GM18861 (cell line): ENCODE results near the gene BRD3OS.
A peak's percentile ranks its signal among the peaks of the same experiment; 100 is the strongest.

Experiments used
- ATAC-seq: cut with Tn5 transposase; IDR thresholded peaks from one replicate; pipeline ENCODE4 v1.9.1; 2021; ENCODE audit not compliant: unreplicated experiment

The BRD3OS gene

DNA sequence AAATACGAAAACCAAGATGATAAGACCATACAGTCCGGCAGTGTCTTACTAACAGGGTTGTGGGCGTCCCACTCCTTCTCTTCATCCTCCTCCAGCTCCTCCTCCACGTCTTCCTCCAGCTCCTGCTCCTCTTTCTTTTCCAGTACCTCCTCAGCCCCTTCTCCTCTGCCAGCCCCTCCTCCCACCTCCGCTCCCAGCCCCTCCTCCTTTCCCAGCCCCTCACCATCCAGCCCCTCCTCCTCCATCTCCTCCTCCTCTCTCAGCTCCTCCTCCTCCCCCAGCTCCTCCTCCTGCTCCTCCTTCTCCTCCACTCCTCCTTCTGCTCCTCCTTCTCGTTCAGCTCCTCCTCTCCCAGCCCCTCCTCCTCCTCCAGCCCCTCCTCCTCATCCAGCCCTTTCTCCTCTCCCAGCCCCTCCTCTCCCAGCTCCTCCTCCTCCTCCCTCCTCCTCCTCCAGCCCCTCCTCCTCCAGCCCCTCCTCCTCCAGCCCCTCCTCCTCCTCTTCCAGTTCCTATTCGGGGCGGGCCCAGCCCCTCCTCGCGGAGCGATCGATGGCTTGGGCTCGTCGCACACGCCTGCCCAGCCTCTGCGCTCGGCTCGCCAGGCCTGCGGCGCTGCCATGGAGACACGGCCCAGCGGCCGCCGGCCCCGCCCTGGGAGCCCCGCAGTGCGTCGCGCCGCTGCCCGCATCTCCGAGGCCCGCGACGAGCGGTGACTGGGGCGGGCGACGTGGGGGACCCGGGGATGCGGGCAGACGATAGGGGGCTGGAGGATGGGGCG, at the start of gene BRD3OS:
BRD3OS (plus strand) TSS at position 654 of the 778 bp plus-strand sequence. CDS start 1,267 bp downstream, outside the sequence.
- peak; percentile 71 for ATAC-seq

- ATAC-seq = no peak
These were observed 49.8 kb upstream of the BRD3OS start for GRCh38 chr9:133975511-133975910.

GRCh38 chr9:133976191-133976861, 49.0 kb upstream of the BRD3OS start:
- ATAC-seq = no peak

GRCh38 chr9:133976887-133977286, 48.4 kb upstream of the BRD3OS start:
- no peak for ATAC-seq

DNA sequence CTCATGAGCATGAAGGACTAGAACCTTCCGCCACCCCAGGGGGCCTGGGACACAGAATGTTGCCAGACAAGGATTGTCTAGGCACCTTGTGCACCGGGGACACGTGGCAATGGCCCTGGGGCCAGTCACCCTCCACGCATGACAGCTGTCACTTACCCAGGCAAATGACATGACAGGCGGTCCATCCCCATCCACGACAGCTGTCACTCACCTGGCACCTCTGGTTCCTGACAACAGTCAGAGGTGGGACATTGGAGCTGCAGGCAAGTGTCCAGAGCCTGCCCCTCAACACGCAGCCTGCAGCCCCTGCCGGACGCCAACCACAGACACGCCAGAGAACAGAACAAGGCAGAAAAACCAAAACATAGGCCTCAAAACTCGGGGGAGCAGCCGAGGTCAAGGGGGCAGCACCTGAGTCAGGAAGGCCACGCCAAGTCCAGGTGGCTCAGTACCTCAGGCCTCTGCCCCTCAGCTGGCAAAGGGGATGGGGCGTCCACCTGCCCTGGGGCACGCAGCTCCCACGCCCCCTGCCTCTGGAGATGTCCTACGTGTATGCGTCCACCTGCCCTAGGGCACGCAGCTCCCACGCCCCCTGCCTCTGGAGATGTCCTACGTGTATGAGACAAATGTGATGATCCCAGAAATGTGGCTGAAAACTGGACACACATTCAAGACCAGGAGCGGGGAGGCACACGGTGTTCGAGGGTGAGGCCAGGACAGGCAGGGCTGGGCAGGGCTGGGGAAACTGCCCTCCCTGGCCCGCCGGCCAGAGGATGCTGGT, 47.7 kb upstream of the BRD3OS start:
- ATAC-seq = no peak

DNA sequence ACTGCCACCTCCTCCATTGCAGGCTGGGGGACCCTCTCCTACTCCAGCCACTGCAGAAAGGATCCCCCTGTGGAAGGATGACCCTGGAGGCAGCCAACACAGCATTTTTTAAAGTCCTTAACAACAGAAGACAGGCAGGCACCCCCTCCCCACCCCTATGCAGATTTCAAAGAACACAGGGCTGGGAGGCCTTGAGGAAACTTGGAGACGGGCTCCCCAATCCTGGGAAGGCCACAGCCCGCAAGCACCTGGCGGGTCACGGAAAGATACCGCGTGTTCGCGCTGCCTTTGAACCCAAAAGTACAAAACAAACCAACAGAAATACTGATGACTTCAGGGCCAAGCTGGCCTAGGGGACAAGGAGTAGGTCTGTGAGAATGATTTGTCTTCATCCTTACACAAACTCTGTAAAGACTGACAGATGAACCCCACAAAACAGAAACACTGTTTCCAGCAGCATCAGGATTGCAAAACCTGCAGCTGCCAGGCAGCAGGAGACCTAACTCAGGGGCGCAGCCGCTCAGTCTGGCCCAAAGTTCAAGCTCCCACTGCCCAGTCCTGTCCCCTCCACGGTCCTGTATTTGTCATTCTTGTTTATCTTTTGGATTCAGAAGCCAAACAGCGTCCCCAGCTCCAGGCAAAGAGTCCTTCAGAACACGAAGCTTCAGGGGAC, 46.9 kb upstream of the BRD3OS start:
- no peak for ATAC-seq

GRCh38 chr9:133978899-133979272, 46.4 kb upstream of the BRD3OS start:
- no peak for ATAC-seq

- ATAC-seq = peak; percentile 41
These were observed 45.9 kb upstream of the BRD3OS start for GRCh38 chr9:133979273-133979920.

DNA sequence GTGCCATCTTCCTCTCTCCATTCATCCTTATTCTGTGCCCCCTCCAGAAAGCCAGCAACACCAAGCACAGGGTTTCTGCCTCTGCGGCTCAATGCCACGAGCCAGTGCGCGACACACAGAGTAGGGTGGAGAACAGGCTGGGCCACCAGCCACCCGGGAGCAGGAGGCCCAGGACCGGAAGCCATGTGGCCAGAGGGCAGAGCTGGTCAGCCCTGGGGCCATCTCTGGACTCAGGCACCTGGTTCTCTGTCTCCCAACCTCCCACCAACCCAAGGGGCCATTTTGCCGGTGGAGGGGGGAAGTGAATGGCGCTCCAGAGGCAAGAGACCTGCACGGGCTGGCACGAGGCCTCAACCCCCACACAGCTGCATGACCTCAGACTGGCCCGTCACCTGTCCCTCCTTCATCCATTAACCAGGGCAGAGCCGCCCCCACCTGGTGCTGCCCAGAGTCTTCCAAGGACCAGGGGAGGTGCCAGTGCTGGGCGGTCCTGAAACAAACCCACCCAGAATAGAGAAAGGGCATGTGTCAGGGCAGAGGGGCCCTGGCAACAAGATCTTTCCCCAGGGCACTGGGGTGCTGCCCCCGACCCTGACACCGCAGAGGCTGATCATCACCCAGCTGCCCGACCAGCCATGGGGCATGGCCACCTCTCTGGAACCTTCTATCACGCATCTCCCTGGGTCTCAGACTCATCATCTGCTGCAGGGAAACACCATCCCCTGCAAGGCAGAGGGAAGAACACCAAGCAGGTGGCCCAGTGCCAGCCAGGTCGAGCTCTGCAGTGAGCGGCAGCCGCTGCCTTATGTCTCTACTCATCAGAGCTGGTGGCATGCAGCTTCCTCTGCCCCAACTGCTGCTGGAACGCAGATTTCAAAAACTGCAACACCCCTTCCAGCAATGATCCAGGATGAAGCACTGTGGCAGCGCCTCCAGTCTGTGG, 45.1 kb upstream of the BRD3OS start:
- no peak for ATAC-seq

DNA sequence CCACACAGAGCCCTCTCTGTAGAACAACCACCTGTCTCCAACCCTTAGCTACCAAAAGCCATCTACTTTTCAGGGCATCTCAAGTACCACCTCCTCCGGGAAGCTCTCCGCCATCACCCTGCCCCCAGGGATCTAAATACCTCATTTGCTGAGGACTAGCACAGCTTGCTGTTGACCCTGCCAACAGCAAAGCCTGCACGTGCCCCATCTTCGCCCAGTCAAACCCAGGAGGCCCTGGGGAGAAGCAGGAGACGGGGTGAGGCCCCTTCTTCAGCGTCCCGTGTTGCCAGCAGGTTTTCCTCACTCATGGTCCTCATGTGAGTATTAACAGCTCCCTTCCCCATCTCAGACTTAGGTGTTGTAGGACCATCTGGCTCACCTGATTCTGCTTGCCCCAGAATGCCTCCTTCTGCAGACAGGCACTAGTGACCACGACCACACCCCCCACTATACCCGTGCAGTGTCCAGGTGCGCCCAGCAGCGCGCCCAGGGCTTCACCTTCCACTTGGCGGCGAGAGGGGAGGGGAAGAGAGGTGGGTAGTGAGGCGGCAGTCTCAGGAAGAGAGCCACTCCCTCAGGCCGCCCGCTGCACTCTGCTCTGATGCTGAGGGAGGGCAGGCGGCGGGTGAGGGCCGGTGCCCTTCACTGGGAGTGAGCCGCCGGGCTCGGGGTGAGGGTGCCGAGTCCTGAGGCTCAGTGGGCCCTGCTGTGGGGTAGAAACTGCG, 44.3 kb upstream of the BRD3OS start:
- ATAC-seq = no peak

DNA sequence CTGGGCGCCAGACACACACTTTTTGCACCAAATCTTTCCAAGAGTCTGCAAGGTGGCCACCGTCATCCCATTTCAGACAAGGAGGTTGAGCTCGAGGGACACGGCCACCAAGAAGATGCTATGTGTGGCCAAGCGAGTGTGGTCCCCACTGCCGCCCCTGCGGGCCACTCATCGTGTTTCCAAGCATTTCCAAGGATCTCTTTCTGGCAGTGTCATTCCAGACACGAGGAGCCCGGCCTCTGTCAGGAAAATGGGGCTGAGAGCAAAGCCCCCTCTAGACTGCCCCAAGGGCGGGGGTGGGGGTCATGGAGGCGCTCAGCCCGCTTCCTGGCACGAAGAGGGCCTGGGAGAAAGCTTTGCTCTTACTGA, 43.7 kb upstream of the BRD3OS start:
- ATAC-seq = no peak

DNA sequence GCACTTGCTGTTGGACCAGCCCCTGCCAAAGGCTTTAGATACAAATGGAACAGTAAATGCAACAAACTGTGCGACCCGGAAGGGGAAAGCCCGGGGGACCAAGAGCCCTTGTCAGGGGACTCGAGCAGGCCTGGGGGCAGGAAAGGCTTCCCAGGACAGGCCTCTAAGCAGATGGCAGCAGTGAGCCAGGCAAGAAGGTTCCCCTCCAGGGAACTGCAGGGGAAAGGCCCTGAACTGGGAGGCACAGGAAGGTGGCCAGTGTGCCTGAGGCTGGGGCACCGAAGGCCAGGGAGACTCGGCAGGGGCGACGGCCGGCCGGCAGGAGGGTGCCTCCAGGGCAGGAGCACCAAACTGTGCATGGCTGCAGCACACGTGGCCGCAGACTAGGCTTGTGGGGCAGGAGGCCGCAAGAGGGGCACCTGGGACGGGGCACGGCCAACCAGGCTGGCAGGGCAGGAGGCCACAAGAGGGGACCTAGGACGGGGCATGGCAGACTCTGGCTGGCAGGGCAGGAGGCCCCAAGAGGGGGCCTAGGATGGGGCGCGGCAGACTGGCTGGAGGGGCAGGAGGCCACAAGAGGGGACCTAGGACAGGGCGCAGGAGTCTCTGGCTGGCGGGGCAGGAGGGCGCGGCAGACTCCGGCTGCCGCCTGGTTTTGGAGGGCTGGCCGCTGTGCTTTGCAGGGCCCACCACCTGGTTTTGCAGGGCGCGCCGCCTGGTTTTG, 43.2 kb upstream of the BRD3OS start:
- ATAC-seq = no peak

DNA sequence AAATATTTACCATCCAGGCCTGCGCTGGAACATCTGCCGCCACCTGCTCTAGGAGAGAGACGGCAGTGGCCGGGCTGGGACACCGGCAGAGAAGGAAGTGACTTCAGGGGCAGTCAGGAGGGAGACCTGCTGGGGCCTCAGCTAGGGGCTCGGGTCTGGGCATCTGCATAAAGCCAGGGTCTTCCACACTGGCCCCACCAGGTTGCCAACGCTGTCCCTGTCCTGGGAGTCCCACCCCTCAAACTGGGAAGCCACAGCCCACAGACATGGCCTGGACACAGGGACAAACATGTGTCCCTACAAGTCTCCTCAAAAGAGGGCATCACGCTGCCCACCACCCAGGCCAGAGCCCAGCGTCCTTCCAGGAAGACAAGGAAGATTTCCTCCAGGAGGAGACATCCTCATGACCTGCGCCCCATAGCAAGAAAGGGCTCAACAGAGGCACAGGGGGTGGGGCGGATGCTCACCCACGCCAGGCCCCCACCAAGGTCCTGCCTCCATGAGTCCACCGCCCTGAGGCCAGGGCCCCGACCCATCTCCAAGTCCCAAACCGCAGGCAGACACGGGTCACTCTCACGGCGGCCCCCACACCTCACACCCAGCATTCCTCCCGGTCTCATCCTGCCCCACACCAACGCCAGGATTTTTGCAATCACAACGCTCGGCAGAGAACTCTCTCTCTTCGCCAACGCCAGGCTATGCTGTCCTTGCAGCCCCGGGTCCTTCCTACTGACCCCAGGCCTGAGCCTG, 42.1 kb upstream of the BRD3OS start:
- ATAC-seq = no peak

DNA sequence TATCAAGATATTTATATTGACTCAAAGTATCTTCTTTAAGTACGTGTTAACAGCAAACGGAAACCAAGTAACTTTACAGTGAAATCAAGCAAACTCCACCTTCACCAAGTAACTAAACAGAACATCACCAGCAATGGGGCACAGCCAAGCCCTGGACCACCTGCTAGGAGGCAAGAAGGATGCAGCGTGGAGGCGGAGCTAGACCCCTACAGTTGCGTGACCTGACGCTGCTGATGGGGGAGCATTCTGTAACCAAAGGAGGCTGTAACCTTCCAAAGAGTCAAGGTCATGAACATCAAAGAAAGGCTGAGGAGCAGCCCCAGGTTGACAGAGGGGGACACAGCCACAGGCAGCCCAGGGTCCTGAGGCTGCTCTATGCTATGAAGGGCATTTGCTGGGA, 39.2 kb upstream of the BRD3OS start:
- ATAC-seq = no peak

DNA sequence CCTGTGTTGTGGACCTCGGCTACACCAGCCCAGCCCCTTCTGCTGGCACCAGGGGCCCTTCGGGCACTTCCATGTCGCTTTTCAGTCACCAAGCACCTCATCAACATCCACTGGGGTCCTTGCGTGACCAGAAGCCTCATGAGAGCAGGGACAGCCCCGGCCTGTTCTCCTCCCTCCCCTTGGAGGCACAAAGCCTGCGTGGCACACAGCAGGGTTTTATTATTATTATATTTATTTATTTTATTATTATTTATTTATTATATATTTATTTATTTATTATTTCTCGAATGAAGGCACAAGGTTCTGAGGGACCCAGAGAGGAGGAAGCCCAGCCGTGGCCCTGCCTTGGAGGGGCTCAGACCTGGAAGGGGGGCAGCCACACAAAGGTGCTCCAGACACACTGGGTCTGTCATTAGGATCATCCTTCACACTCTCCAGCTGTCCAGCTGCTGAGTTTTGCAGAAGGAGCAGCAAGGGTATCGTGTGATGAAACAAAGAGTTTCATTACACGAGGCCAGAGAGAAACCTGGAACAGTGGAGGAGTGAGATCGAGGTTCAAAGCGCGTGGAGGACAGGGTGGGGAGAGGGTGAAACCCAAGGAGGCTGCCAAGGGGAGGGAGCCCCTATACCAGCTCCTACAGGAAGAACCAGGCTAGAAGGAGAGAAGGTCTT, 38.4 kb upstream of the BRD3OS start:
- no peak for ATAC-seq

- no peak for ATAC-seq
These were observed 37.9 kb upstream of the BRD3OS start for GRCh38 chr9:133987446-133987788.

DNA sequence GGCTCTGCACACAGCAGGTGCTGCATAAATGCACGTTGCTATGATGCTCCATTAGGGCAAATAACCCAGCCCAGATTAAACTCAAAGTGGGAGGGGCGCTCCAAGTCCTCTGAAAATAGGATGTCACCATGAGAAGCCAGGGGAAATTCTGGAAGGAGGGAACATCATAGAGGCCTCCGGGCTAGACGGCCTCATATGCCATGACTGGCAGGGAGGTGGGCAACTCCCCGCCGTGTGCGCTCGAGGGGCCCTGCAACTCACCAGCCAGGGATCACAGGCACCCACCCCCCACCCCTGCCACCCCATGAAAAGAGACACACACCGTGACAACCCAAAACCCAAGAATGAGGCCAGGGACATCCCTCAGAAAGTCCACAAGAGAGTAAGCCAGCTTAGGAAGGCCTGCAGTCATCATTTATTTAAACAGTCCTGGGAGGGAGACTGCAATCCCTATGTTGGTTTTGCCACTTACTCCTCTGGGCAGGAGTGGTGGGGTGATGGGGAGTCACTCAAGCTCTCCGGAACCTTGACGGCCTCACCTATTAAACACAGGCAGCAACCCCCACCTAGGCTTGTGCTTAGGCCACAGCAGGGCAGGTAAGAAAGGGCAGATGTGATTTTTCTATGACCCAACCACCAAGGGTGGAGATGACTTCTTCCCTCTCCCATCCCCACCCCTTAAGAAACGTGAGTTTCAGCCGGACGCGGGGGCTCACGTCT, 37.2 kb upstream of the BRD3OS start:
- ATAC-seq = no peak
